ENCODE measurements around the gene CDK8.
A peak's percentile ranks its signal among the peaks of the same experiment; 100 is the strongest.

The CDK8 gene

GRCh38 chr13:26442541-26442940 lies 188.6 kb downstream of the CDK8 start:
- Histone ChIP-seq H3K4ac (ENCODE audit: low read depth, low read length) (no peak overlapping the region), H3K23ac (ENCODE audit: low read length) (no peak overlapping the region), H2BK5ac (ENCODE audit: low read length) (no peak overlapping the region), H3K79me2 (ENCODE audit: control insufficient read depth, insufficient read depth, low read length) (no peaks in the 10 kb centered on the region), H3K36me3 (ENCODE audit: control insufficient read depth, insufficient read depth, low read length) (no peaks in the 10 kb centered on the region), H4K8ac (ENCODE audit: low read depth, low read length) (no peak overlapping the region), H3K9ac (ENCODE audit: low read length) (no peak overlapping the region), H3K4me3 (ENCODE audit: low read length) (no peak overlapping the region), H3K27ac (ENCODE audit: low read depth, low read length) (no peak overlapping the region), H3K4me2 (ENCODE audit: low read length) (no peak overlapping the region), H3K79me1 (ENCODE audit: low read length) (no peaks in the 10 kb centered on the region), H3K27me3 (ENCODE audit: insufficient read depth, low read length, poor library complexity) (no peaks in the 10 kb centered on the region), H2AK5ac (ENCODE audit: low read length) (no peak overlapping the region), H3K18ac (ENCODE audit: low read length) (no peak overlapping the region), H3K56ac (ENCODE audit: low read length) (no peak overlapping the region), H2BK15ac (replicated peaks; ENCODE audit: low read depth) (no peak overlapping the region), H2BK120ac (ENCODE audit: low read depth, low read length) (no peak overlapping the region), H3K4me1 (ENCODE audit: control insufficient read depth, low read depth, low read length) (no peaks in the 10 kb centered on the region), H4K5ac (ENCODE audit: low read length) (no peak overlapping the region)
- no CpG with 5 or more reads among the region's 1 CpG for WGBS (ENCODE audit: extremely low coverage, insufficient coverage, low lambda C conversion rate)
- peak; percentile 85 for DNase-seq

DNA sequence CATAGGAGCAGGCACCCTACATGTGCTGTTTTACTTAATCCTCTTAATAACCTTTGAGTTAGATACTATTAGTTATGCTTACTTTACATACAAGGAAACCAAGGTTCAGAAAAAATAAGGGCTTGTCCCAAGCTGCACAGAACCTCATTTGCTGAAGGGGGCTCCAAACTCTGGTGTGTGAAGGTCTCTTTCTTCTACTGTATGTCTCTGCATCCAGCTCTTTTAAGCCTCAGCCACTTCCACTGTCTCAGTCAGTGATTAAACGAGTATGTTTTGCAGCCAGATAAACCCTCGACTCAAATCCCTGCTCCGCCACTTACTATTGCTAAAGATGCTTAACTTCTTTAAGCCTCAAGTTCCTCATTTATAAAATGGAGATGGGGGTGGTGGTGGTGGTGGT lies 191.2 kb downstream of the CDK8 start:
- no peak overlapping the region for H2BK15ac ChIP-seq (replicated peaks; ENCODE audit: low read depth)
- peak; percentile 31 for DNase-seq
- no peaks in the 10 kb centered on the region for H3K79me2 ChIP-seq (ENCODE audit: control insufficient read depth, insufficient read depth, low read length)
- no peaks in the 10 kb centered on the region for H3K36me3 ChIP-seq (ENCODE audit: control insufficient read depth, insufficient read depth, low read length)
- H3K4me2 ChIP-seq (ENCODE audit: low read length) = no peak overlapping the region
- no peak overlapping the region for H2BK5ac ChIP-seq (ENCODE audit: low read length)
- no peak overlapping the region for H2BK120ac ChIP-seq (ENCODE audit: low read depth, low read length)
- H3K27me3 ChIP-seq (ENCODE audit: insufficient read depth, low read length, poor library complexity) = no peaks in the 10 kb centered on the region
- H3K4me1 ChIP-seq (ENCODE audit: control insufficient read depth, low read depth, low read length) = no peaks in the 10 kb centered on the region
- H3K4me3 ChIP-seq (ENCODE audit: low read length) = no peak overlapping the region
- no peak overlapping the region for H4K5ac ChIP-seq (ENCODE audit: low read length)
- no CpG with 5 or more reads among the region's 3 CpGs for WGBS (ENCODE audit: extremely low coverage, insufficient coverage, low lambda C conversion rate)
- H2AK5ac ChIP-seq (ENCODE audit: low read length) = no peak overlapping the region
- no peak overlapping the region for H3K56ac ChIP-seq (ENCODE audit: low read length)
- no peaks in the 10 kb centered on the region for H3K79me1 ChIP-seq (ENCODE audit: low read length)
- H3K23ac ChIP-seq (ENCODE audit: low read length) = no peak overlapping the region
- no peak overlapping the region for H4K8ac ChIP-seq (ENCODE audit: low read depth, low read length)
- H3K27ac ChIP-seq (ENCODE audit: low read depth, low read length) = no peak overlapping the region
- no peak overlapping the region for H3K18ac ChIP-seq (ENCODE audit: low read length)
- H3K9ac ChIP-seq (ENCODE audit: low read length) = no peak overlapping the region
- no peak overlapping the region for H3K4ac ChIP-seq (ENCODE audit: low read depth, low read length)

DNA sequence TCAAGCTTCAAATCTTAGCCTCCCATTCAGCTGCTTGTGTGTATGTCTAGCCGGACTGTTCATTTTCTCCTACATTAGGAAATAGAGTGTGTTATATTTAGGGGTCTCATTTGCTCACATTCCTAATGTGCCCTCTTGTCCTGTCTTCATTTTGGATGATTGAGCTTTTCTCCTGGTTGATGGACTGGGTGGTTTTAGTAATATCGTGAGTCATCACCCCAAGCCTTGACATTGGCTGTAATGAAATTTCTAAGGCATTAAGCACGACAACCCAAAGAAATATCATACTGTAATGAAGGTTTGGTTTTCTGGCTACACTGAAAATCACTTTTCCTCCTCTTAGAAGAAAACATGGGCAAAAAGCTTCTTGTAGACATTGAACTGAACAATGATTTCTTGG lies 192.8 kb downstream of the CDK8 start:
- Histone ChIP-seq H3K4me3 (ENCODE audit: low read length) (no peak overlapping the region), H3K79me2 (ENCODE audit: control insufficient read depth, insufficient read depth, low read length) (no peaks in the 10 kb centered on the region), H3K27ac (ENCODE audit: low read depth, low read length) (no peak overlapping the region), H3K56ac (ENCODE audit: low read length) (no peak overlapping the region), H3K18ac (ENCODE audit: low read length) (no peak overlapping the region), H3K4ac (ENCODE audit: low read depth, low read length) (no peak overlapping the region), H2BK15ac (replicated peaks; ENCODE audit: low read depth) (no peak overlapping the region), H2BK5ac (ENCODE audit: low read length) (no peak overlapping the region), H3K9ac (ENCODE audit: low read length) (no peak overlapping the region), H3K36me3 (ENCODE audit: control insufficient read depth, insufficient read depth, low read length) (no peaks in the 10 kb centered on the region), H4K8ac (ENCODE audit: low read depth, low read length) (no peak overlapping the region), H3K4me2 (ENCODE audit: low read length) (no peak overlapping the region), H4K5ac (ENCODE audit: low read length) (no peak overlapping the region), H3K4me1 (ENCODE audit: control insufficient read depth, low read depth, low read length) (no peaks in the 10 kb centered on the region), H3K27me3 (ENCODE audit: insufficient read depth, low read length, poor library complexity) (no peaks in the 10 kb centered on the region), H3K79me1 (ENCODE audit: low read length) (no peaks in the 10 kb centered on the region), H3K23ac (ENCODE audit: low read length) (no peak overlapping the region), H2BK120ac (ENCODE audit: low read depth, low read length) (no peak overlapping the region), H2AK5ac (ENCODE audit: low read length) (no peak overlapping the region)
- no peak for DNase-seq
- WGBS (ENCODE audit: extremely low coverage, insufficient coverage, low lambda C conversion rate) = no CpG with 5 or more reads among the region's 3 CpGs

DNA sequence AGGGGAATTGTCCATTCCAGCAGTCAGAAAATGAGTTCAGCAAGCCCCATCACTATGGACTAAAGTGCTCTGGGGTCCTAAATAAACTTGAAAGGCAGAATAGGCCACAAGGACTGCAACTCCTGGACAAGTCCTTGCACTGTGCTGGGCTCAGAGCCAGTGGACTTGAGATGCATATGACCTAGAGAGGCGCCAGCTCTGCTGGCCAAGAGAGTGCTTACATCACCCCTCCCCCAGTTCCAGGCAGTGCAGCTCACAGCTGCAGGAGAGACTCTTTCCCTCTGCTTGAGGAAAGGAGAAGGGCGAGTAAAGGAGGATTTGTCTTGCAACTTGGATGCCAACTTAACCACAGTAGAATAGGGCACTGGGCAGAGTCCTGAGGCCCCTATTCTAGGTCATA lies 194.1 kb downstream of the CDK8 start:
- DNase-seq = no peak
- Histone ChIP-seq H3K4me1 (ENCODE audit: control insufficient read depth, low read depth, low read length) (no peaks in the 10 kb centered on the region), H4K5ac (ENCODE audit: low read length) (no peak overlapping the region), H2AK5ac (ENCODE audit: low read length) (no peak overlapping the region), H3K23ac (ENCODE audit: low read length) (no peak overlapping the region), H3K18ac (ENCODE audit: low read length) (no peak overlapping the region), H3K9ac (ENCODE audit: low read length) (no peak overlapping the region), H3K79me2 (ENCODE audit: control insufficient read depth, insufficient read depth, low read length) (no peaks in the 10 kb centered on the region), H2BK15ac (replicated peaks; ENCODE audit: low read depth) (no peak overlapping the region), H2BK120ac (ENCODE audit: low read depth, low read length) (no peak overlapping the region), H3K27me3 (ENCODE audit: insufficient read depth, low read length, poor library complexity) (no peaks in the 10 kb centered on the region), H4K8ac (ENCODE audit: low read depth, low read length) (no peak overlapping the region), H3K4ac (ENCODE audit: low read depth, low read length) (no peak overlapping the region), H3K79me1 (ENCODE audit: low read length) (no peaks in the 10 kb centered on the region), H3K4me2 (ENCODE audit: low read length) (no peak overlapping the region), H3K27ac (ENCODE audit: low read depth, low read length) (no peak overlapping the region), H2BK5ac (ENCODE audit: low read length) (no peak overlapping the region), H3K56ac (ENCODE audit: low read length) (no peak overlapping the region), H3K36me3 (ENCODE audit: control insufficient read depth, insufficient read depth, low read length) (no peaks in the 10 kb centered on the region), H3K4me3 (ENCODE audit: low read length) (no peak overlapping the region)
- WGBS (ENCODE audit: extremely low coverage, insufficient coverage, low lambda C conversion rate) = no CpG with 5 or more reads among the region's 2 CpGs

- no peak overlapping the region for H3K4ac ChIP-seq (ENCODE audit: low read depth, low read length)
- no peak overlapping the region for H3K56ac ChIP-seq (ENCODE audit: low read length)
- no peak overlapping the region for H4K5ac ChIP-seq (ENCODE audit: low read length)
- H3K23ac ChIP-seq (ENCODE audit: low read length) = peak overlapping the region; percentile 3
- no CpG with 5 or more reads among the region's 2 CpGs for WGBS (ENCODE audit: extremely low coverage, insufficient coverage, low lambda C conversion rate)
- no peaks in the 10 kb centered on the region for H3K27me3 ChIP-seq (ENCODE audit: insufficient read depth, low read length, poor library complexity)
- no peak overlapping the region for H2AK5ac ChIP-seq (ENCODE audit: low read length)
- no peak overlapping the region for H2BK120ac ChIP-seq (ENCODE audit: low read depth, low read length)
- DNase-seq = no peak
- no peak overlapping the region for H3K27ac ChIP-seq (ENCODE audit: low read depth, low read length)
- no peaks in the 10 kb centered on the region for H3K4me1 ChIP-seq (ENCODE audit: control insufficient read depth, low read depth, low read length)
- no peak overlapping the region for H3K9ac ChIP-seq (ENCODE audit: low read length)
- H3K18ac ChIP-seq (ENCODE audit: low read length) = no peak overlapping the region
- H3K4me3 ChIP-seq (ENCODE audit: low read length) = no peak overlapping the region
- H2BK5ac ChIP-seq (ENCODE audit: low read length) = no peak overlapping the region
- no peaks in the 10 kb centered on the region for H3K79me1 ChIP-seq (ENCODE audit: low read length)
- no peaks in the 10 kb centered on the region for H3K79me2 ChIP-seq (ENCODE audit: control insufficient read depth, insufficient read depth, low read length)
- H4K8ac ChIP-seq (ENCODE audit: low read depth, low read length) = no peak overlapping the region
- no peak overlapping the region for H3K4me2 ChIP-seq (ENCODE audit: low read length)
- no peaks in the 10 kb centered on the region for H3K36me3 ChIP-seq (ENCODE audit: control insufficient read depth, insufficient read depth, low read length)
- no peak overlapping the region for H2BK15ac ChIP-seq (replicated peaks; ENCODE audit: low read depth)
Measured at GRCh38 chr13:26449063-26449848, 195.3 kb downstream of the CDK8 start.
